GM12891 (cell line): Measurements from ENCODE around the gene AKAP12.

Source experiments
- PAX5 ChIP-seq: IDR thresholded peaks from 2 replicates; pipeline ENCODE4 v1.6.1; 2011; ENCODE audit warnings: low read length, moderate library complexity, mild to moderate bottlenecking; ENCODE audit not compliant: insufficient read depth, severe bottlenecking
- POLR2A ChIP-seq: IDR thresholded peaks from 2 replicates; pipeline ENCODE4 v1.6.1; 2011; ENCODE audit warnings: low read depth, low read length, control low read depth
- POLR2AphosphoS5 ChIP-seq: IDR thresholded peaks from 2 replicates; pipeline ENCODE4 v1.6.1; 2011; ENCODE audit warnings: low read depth, low read length, control low read depth
- TAF1 ChIP-seq: IDR thresholded peaks from 2 replicates; pipeline ENCODE4 v1.6.1; 2011; ENCODE audit warnings: low read depth, low read length, control low read depth

GRCh38 chr6:151321438-151321837 is 81.7 kb downstream of the AKAP12 start:
- TF ChIP-seq POLR2A (no peak), PAX5 (no peak), TAF1 (no peak), POLR2AphosphoS5 (no peak)
